HCT116 (cell line): Measurements from ENCODE around the gene IFT74. TPM values are rescaled to one million over a fixed set of nuclear protein-coding genes. Genes with fewer than 3 reads are reported as not detected.

ENCODE experiments used
- ATAC-seq: fragments of 200-7000 bp; cut with Tn5 transposase; 2 replicates; pipeline ENCODE4 v1.9.1; 2020; ENCODE audit warnings: mild to moderate bottlenecking, moderate library complexity
- BruUV-seq: library from RNA; stranded (reverse); fragments of 400-500 nt; replicated peaks from 2 replicates; lab custom pipeline; 2021; lab: Mats Ljungman, UMichigan
- CTCF ChIA-PET: fragments of 300-600 bp; sonication (Branson Sonifier 250); formaldehyde crosslinking; loops from one replicate; lab custom pipeline; 2021; ENCODE audit warnings: antibody characterized with exemption; lab: Charles Lee
- POLR2A ChIA-PET: fragments of 300-600, 350-600 bp; sonication (Branson Sonifier 250); formaldehyde crosslinking; loops from one replicate; lab custom pipeline; 2021; ENCODE audit warnings: antibody characterized with exemption; lab: Charles Lee
- RAD21 ChIA-PET, 2 experiments: fragments of 300-600 bp; sonication (Branson Sonifier 250); formaldehyde crosslinking; loops; one replicate each; lab custom pipeline; 2023; ENCODE audit warnings: low total read pairs in 2 of 2; ENCODE audit not compliant: uncharacterized antibody in 2 of 2, unreplicated experiment in 2 of 2, low non-redundant PET in 1 of 2; lab: Charles Lee
- DNase-seq: peaks from one replicate; pipeline ENCODE4 v3.0.0-alpha.2; 2010; ENCODE audit warnings: low read depth, low spot score
- H2AFZ ChIP-seq: fragments of 200-600 bp; shearing (Covaris generic), sonication (generic); 2 replicates; pipeline ENCODE4 v1.6.1; 2017; ENCODE audit warnings: low read depth, mixed run types, mixed read lengths, antibody characterized with exemption, low read length; ENCODE audit not compliant: poor library complexity, severe bottlenecking
- H3K27ac ChIP-seq: 2 replicates; pipeline ENCODE4 v1.5.1; 2012; ENCODE audit warnings: low read depth, low read length
- H3K27me3 ChIP-seq: fragments of 200-600 bp; sonication (generic); 2 replicates; pipeline ENCODE4 v1.6.1; 2016; ENCODE audit warnings: mixed run types, low read length, mixed read lengths; ENCODE audit not compliant: insufficient read depth
- H3K36me3 ChIP-seq, 2 experiments: fragments of 200-500 bp in 1 of 2; fragments of 200-600 bp in 1 of 2; sonication (Bioruptor generic) in 1 of 2; sonication (generic) in 1 of 2; 2 replicates each; pipeline versions ENCODE4 v1.5.1 to v1.6.1; 2014 to 2016; ENCODE audit warnings: low read length in 2 of 2, inconsistent platforms in 1 of 2, mixed read lengths in 1 of 2, mixed run types in 1 of 2; ENCODE audit not compliant: insufficient read depth in 2 of 2, control insufficient read depth in 1 of 2
- H3K4me1 ChIP-seq, 2 experiments: fragments of 200-600 bp in 1 of 2; sonication (generic) in 1 of 2; 2 replicates each; pipeline versions ENCODE4 v1.5.1 to v1.6.1; 2012 to 2017; ENCODE audit warnings: low read length in 2 of 2, inconsistent platforms in 1 of 2, mild to moderate bottlenecking in 1 of 2, mixed read lengths in 1 of 2, mixed run types in 1 of 2, moderate library complexity in 1 of 2; ENCODE audit not compliant: insufficient read depth in 2 of 2, control insufficient read depth in 1 of 2
- H3K4me2 ChIP-seq: fragments of 200-600 bp; sonication (generic); 2 replicates; pipeline ENCODE4 v1.6.1; 2017; ENCODE audit warnings: mixed run types, low read length, mixed read lengths
- H3K4me3 ChIP-seq, 2 experiments: fragments of 200-600 bp in 1 of 2; sonication (generic) in 1 of 2; replicated peaks in 1 of 2; 2 replicates each; pipeline ENCODE4 v1.5.1; 2011 to 2016; ENCODE audit warnings: low read length in 2 of 2, control low read depth in 1 of 2, low read depth in 1 of 2, mild to moderate bottlenecking in 1 of 2, mixed read lengths in 1 of 2, mixed run types in 1 of 2
- H3K79me2 ChIP-seq: fragments of 200-600 bp; sonication (generic); 2 replicates; pipeline ENCODE4 v1.6.1; 2017; ENCODE audit warnings: mild to moderate bottlenecking, mixed run types, low read length, moderate library complexity, mixed read lengths; ENCODE audit not compliant: insufficient read depth
- H3K9ac ChIP-seq: fragments of 200-600 bp; sonication (generic); 2 replicates; pipeline ENCODE4 v1.6.1; 2016; ENCODE audit warnings: low read length, mixed read lengths
- H3K9me2 ChIP-seq: fragments of 200-600 bp; sonication (generic), shearing (Covaris generic); 2 replicates; pipeline ENCODE4 v1.6.1; 2017; ENCODE audit warnings: mixed run types, mild to moderate bottlenecking, moderate library complexity; ENCODE audit not compliant: insufficient read depth
- H3K9me3 ChIP-seq, 2 experiments: fragments of 200-500 bp in 1 of 2; fragments of 200-600 bp in 1 of 2; sonication (Bioruptor generic) in 1 of 2; sonication (generic) in 1 of 2; 2 replicates each; pipeline ENCODE4 v1.6.1; 2014 to 2017; ENCODE audit warnings: low read length in 2 of 2, mixed read lengths in 2 of 2, inconsistent platforms in 1 of 2, low read depth in 1 of 2, mild to moderate bottlenecking in 1 of 2, mixed run types in 1 of 2, moderate library complexity in 1 of 2; ENCODE audit not compliant: control insufficient read depth in 1 of 2, insufficient read depth in 1 of 2
- H4K20me1 ChIP-seq: fragments of 200-600 bp; sonication (generic), shearing (Covaris generic); 2 replicates; pipeline ENCODE4 v1.6.1; 2017; ENCODE audit warnings: mixed run types, mild to moderate bottlenecking, moderate library complexity; ENCODE audit not compliant: insufficient read depth
- CBX3 ChIP-seq: IDR thresholded peaks from 2 replicates; pipeline ENCODE4 v1.6.1; 2012; ENCODE audit warnings: low read depth
- CEBPB ChIP-seq: IDR thresholded peaks from 2 replicates; pipeline ENCODE4 v1.6.1; 2012; ENCODE audit warnings: low read depth
- CTCF ChIP-seq, 3 experiments: fragments of 200-600 bp in 1 of 3; sonication (generic) in 1 of 3; IDR thresholded peaks in 2 of 3; conservative IDR thresholded peaks in 1 of 3; 2 replicates each; pipeline ENCODE4 v1.5.1; 2012 to 2017; ENCODE audit warnings: low read depth in 2 of 3, low read length in 2 of 3, antibody characterized with exemption in 1 of 3, borderline replicate concordance in 1 of 3, control low read depth in 1 of 3, mild to moderate bottlenecking in 1 of 3, mixed read lengths in 1 of 3, mixed run types in 1 of 3, moderate library complexity in 1 of 3; ENCODE audit not compliant: insufficient read depth in 1 of 3
- EGR1 ChIP-seq: IDR thresholded peaks from 2 replicates; pipeline ENCODE4 v1.6.1; 2012; ENCODE audit warnings: low read depth
- ELF1 ChIP-seq: IDR thresholded peaks from 2 replicates; pipeline ENCODE4 v1.6.1; 2012; ENCODE audit warnings: low read depth, borderline replicate concordance
- EZH2 ChIP-seq: fragments of 200-600 bp; sonication (generic); IDR thresholded peaks from 2 replicates; pipeline ENCODE4 v1.6.1; 2017; ENCODE audit warnings: antibody characterized with exemption, mixed run types
- EZH2phosphoT487 ChIP-seq: fragments of 200-600 bp; IDR thresholded peaks from 2 replicates; pipeline ENCODE4 v1.6.1; 2018; ENCODE audit warnings: antibody characterized with exemption, borderline replicate concordance
- FOSL1 ChIP-seq: IDR thresholded peaks from 2 replicates; pipeline ENCODE4 v1.6.1; 2012; ENCODE audit warnings: low read depth
- JUND ChIP-seq: IDR thresholded peaks from 2 replicates; pipeline ENCODE4 v1.6.1; 2012
- MAX ChIP-seq: IDR thresholded peaks from 2 replicates; pipeline ENCODE4 v1.6.1; 2012
- POLR2A ChIP-seq: IDR thresholded peaks from 2 replicates; pipeline ENCODE4 v1.7.0; 2011; ENCODE audit warnings: borderline replicate concordance; ENCODE audit not compliant: insufficient read depth, insufficient read length; ENCODE audit errors: extremely low read depth
- POLR2AphosphoS5 ChIP-seq: IDR thresholded peaks from 2 replicates; pipeline ENCODE4 v1.6.1; 2011; ENCODE audit warnings: mild to moderate bottlenecking, low read depth, low read length, moderate library complexity
- RAD21 ChIP-seq: IDR thresholded peaks from 2 replicates; pipeline ENCODE4 v1.6.1; 2012; ENCODE audit warnings: low read depth, mild to moderate bottlenecking
- REST ChIP-seq: IDR thresholded peaks from 2 replicates; pipeline ENCODE4 v1.6.1; 2012; ENCODE audit warnings: low read depth
- SP1 ChIP-seq: IDR thresholded peaks from 2 replicates; pipeline ENCODE4 v1.6.1; 2012; ENCODE audit warnings: low read depth
- TCF7L2 ChIP-seq: IDR thresholded peaks from 2 replicates; pipeline ENCODE4 v1.7.0; 2011; ENCODE audit warnings: borderline replicate concordance, inconsistent platforms; ENCODE audit not compliant: insufficient read depth, insufficient read length; ENCODE audit errors: extremely low read depth
- YY1 ChIP-seq: IDR thresholded peaks from 2 replicates; pipeline ENCODE4 v1.6.1; 2011; ENCODE audit warnings: low read length, low read depth, moderate library complexity, mild to moderate bottlenecking; ENCODE audit not compliant: insufficient replicate concordance; ENCODE audit errors: extremely low read depth
- ZBTB33 ChIP-seq: IDR thresholded peaks from 2 replicates; pipeline ENCODE4 v1.6.1; 2011; ENCODE audit warnings: mild to moderate bottlenecking, low read length, moderate library complexity; ENCODE audit not compliant: insufficient replicate concordance; ENCODE audit errors: extremely low read depth
- ZFX ChIP-seq: fragments of 450-650 bp; IDR thresholded peaks from 2 replicates; pipeline ENCODE4 v1.6.1; 2017
- ZNF274 ChIP-seq: fragments of 200-500 bp; sonication (Bioruptor generic); IDR thresholded peaks from 2 replicates; pipeline ENCODE4 v1.6.1; 2014; ENCODE audit warnings: mild to moderate bottlenecking, low read depth, low read length, inconsistent platforms
- intact Hi-C: fragments of 100-400 bp; cut with micrococcal nuclease; formaldehyde crosslinking; loops from 2 replicates; pipeline ENCODE4 v1.10.0; 2022
- total RNA-seq: library from RNA; stranded (reverse); gene quantifications from one replicate; pipeline ENCODE4 v1.2.1, GENCODE V29; 2021; ENCODE audit not compliant: unreplicated experiment

Gene IFT74
- total RNA-seq, 1 experiment from 2014 or later, result 18.2 TPM

GRCh38 chr9:27073841-27074728 lies 117.9 kb downstream of the IFT74 start:
- Histone ChIP-seq H3K9me3 (no peaks in the 10 kb centered on the region), H3K36me3 (no peaks in the 10 kb centered on the region), H3K4me2 (no peak overlapping the region), H3K27ac (no peak overlapping the region), H3K27me3 (no peaks in the 10 kb centered on the region), H3K79me2 (no peaks in the 10 kb centered on the region), H3K9me2 (no peaks in the 10 kb centered on the region), H2AFZ (no peak overlapping the region), H3K9ac (no peak overlapping the region), H3K4me1 (no peaks in the 10 kb centered on the region), H3K4me3 (no peak overlapping the region), H4K20me1 (no peaks in the 10 kb centered on the region)
- ChIA-PET POLR2A (no interaction called here), CTCF (no interaction called here), RAD21 (no interaction called here)
- intact Hi-C loops, result no loop called here
- BruUV-seq, result no TSS peak
- no peak for DNase-seq
- TF ChIP-seq FOSL1 (no peak), CTCF (IDR thresholded peaks at IDR 0.05 in 2 of 3, conservative IDR thresholded peaks at IDR 0.05 in 1 of 3; ENCODE audit: borderline replicate concordance in 1 of 3, insufficient read depth in 1 of 3, low read depth in 2 of 3, low read length in 2 of 3) (no peak), CBX3 (no peak), RAD21 (no peak), EZH2 (no peak), MAX (no peak), POLR2AphosphoS5 (no peak), REST (no peak), JUND (no peak), YY1 (no peak), POLR2A (no peak), ELF1 (no peak), CEBPB (no peak), EZH2phosphoT487 (no peak), ZNF274 (no peak), TCF7L2 (no peak), ZFX (no peak), ZBTB33 (no peak), SP1 (no peak), EGR1 (no peak)
- no peak for ATAC-seq
